Measurements from ENCODE around the gene PDE3A.

GRCh38 chr12:20620261-20620660 lies 251.9 kb downstream of the PDE3A start:
- TF ChIP-seq RAD21 (IDR thresholded peaks at IDR 0.05; ENCODE audit: insufficient read depth, low read depth, low read length) (no peak), ZNF207 (IDR thresholded peaks at IDR 0.05; ENCODE audit: borderline replicate concordance) (no peak), TARDBP (IDR thresholded peaks at IDR 0.05; ENCODE audit: borderline replicate concordance) (no peak), CTCF (IDR thresholded peaks at IDR 0.05 in 2 of 3, conservative IDR thresholded peaks at IDR 0.05 in 1 of 3; ENCODE audit: control insufficient read depth in 2 of 3, extremely low read depth in 1 of 3, insufficient read depth in 1 of 3, low read depth in 3 of 3, low read length in 3 of 3) (no peak), POLR2AphosphoS2 (IDR thresholded peaks at IDR 0.05; ENCODE audit: low read depth, low read length) (no peak), GATAD2B (conservative IDR thresholded peaks at IDR 0.05; ENCODE audit: low read depth) (no peak), RCOR1 (conservative IDR thresholded peaks at IDR 0.05; ENCODE audit: low read depth, low read length) (no peak), POLR2A (IDR thresholded peaks at IDR 0.05; ENCODE audit: low read depth, low read length) (no peak), ATF2 (IDR thresholded peaks at IDR 0.05; ENCODE audit: low read length) (no peak), SP1 (IDR thresholded peaks at IDR 0.05; ENCODE audit: low read depth, low read length) (no peak)
